GM18517 (cell line): Measurements from ENCODE around the gene SLC35E2B.
"Not testable (repeated sequence)": the region's sequence is repeated elsewhere in the genome, so short reads cannot be mapped to it uniquely, and the experiment has no call there.

Experiments
- ATAC-seq: cut with Tn5 transposase; IDR thresholded peaks from one replicate; pipeline ENCODE4 v1.9.1; 2021; ENCODE audit warnings: mild to moderate bottlenecking, moderate library complexity; ENCODE audit not compliant: unreplicated experiment

SLC35E2B gene

DNA sequence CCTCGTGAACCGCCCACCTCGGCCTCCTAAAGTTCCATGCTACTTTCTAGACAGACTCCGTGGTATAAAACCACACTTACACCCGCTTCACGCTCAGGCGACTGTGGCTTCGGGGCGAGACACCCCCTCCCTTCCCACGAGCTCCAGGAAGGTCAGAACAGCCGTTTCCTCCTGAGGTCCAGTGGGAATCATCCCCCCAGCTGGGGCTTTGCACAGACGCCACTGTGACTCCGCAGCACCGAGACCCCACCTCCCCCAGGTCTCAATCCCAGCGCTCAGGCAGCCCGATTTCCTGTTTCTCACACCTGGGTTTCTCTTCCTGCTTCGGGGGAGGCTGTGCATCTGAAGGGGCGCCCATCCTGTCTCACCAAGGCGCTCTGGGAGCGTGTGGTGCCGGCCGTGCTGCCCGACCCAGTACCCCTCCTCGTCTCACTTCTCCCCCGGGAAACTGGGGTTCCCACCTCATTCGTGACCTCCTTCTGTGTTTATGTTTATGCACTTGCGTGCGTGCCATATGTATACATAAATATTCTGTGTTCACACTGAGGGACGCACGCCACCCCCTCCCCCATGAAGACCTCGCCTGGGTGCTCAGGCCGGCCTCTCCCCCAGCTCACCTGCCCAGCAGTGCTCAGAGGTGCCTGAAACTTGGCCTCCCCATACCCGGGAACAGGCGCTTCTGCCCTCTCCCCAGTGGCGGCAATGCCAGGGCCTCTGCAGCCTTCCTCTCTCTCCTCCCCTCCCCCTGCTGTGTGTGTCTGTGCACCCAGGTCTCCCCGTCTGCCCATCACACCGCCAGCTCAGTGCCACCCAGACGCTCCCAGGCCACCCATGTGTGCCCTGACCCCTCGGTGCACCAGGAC lies 14.6 kb downstream of the SLC35E2B start:
- ATAC-seq: peak; percentile 47

DNA sequence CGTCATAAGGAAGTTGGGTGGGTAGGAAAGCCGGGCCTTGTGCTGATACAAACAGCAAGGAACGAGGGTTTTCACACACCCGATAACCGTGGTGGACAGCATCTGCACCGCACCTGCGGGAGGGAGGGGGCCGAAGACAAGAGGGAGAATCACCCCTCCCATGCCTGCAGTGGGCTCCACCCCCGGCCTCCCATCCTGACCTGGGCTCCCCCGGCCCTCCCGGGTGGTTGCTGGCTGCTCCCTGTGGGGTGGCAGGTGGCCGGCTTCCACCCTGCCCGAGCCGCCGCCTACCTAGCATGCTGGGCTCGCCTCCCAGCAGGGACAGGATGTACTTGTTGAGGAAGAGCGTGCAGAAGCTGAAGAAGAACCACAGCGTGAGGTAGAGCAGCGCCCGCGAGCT lies 16.5 kb downstream of the SLC35E2B start:
- ATAC-seq: not testable (repeated sequence)

DNA sequence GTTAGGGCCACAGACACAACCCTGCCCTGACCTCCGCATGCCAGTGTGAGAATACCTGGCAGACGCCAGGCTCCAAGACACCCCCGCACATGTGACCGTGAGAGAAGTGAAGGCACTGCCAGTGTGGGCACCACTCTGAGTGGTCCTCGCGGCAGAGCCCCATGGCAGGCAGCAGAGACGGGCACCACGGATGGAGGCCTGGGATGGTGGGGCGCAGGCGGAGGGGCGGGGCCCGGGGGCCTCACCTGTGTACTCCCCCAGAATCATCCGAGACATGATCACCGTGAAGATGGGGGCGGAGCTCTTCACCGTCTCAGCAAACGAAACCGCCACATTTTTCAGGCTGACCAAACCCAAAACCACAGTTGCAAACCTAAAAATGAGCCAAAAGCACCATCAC lies 17.4 kb downstream of the SLC35E2B start:
- ATAC-seq: not testable (repeated sequence)

DNA sequence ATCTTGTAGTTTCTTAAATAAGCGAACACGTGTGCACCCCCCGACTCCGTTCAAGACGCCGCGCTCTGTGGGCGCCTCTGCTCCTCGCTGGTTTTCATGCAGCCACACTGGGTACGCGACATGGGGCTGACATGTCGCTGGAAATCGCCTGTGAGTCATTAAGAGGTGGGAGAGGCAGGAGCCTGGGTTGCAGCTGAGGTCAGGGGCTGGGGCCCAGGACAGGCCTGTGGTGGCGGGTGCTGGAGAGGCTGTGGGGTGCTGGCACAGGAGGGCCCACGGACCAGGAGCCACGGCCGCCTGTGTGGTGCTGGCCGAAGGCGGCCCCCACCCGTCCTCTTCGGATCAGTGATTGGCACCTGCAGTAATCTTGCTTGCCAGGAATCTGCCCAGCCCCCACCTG lies 17.8 kb downstream of the SLC35E2B start:
- not testable (repeated sequence) for ATAC-seq

DNA sequence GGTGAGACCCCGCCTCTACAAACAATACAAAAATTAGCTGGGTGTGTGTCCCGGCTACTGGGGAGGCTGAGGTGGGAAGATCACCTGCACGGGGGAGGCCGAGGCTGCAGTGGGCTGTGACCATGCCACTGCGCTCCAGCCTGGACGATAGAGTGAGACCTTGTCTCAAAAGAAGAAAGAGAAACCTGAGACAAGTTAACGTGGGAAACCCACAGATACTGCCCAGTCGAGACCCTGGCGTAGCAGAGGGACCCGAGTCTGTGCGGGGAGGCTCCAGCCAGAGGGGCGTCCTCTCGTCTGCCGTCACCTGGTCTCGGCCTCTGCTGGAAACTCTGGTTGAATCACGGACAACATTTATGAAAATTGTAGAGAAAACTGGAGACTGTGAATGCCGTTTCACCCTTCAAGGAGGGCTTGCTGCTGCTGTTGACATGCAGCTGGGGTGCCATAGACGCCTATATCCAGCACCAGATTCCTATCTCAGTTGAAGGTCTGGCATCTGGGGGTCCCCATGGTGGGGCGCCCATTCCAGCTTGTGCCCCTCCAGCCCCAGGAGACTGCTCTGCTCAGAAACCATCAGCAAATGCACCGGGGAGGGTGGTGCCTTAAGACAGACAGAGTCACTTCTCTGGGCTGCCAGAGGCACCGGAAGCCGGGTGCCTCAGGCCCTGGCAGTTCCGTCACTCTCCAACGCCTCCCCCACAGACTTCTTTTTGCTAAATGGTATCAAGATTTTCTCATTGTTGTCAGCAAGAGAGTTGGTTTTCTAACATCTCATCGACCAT lies 20.2 kb downstream of the SLC35E2B start:
- no peak for ATAC-seq

DNA sequence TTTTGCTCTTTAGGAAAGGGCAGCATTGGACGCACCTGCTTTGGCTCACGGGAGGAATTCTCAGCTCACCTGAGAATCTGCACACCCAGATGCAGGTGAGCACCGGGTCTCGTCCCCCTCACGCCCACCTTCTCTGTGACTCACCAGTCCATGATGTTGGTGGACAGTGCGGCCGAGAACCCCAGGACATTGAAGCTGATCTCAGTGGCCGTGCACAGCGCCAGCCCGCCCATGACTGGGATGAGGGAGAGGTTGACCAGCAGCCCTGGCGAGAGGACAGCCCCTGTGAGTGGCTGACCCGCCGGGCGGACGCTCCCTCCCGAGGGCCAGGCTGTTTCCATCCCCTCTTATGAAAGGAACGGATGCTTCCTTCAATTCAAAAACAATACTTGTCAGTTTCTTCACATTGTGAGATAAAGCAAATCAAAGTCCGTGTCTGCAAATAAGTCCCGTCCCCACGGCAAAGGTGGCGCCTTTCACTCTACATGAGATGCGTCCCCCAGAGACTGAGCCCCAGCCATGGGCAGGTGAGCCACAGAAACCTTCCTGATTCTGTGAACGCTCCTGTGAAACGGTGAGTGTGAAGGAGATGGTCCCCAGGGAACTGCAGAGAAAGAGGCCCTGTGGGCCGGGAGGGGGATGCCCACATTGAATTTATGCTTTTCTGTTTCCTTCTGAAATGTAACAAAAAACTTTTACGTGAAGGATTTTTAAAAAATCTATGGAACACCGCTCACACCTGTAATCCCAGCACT lies 21.1 kb downstream of the SLC35E2B start:
- ATAC-seq: no peak

DNA sequence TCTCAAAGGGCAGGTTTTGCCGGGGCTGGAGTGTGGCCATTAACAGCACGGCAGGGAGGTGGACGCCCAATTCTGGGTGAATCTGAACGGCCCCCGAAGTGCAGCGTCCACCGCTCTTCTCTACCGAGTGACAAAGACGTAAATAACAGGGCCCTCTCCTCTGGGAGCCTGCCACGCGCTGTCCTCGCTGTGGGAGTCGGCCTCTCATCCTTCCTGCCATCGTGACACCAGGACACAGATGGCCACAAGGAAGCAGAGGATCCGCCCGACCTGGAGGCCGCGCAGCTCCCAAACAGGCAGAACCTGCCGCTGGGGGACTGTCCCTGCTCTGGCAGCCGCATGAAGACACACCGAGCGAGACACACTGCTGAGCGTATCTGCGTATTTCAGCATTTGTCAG lies 21.7 kb downstream of the SLC35E2B start:
- no peak for ATAC-seq

DNA sequence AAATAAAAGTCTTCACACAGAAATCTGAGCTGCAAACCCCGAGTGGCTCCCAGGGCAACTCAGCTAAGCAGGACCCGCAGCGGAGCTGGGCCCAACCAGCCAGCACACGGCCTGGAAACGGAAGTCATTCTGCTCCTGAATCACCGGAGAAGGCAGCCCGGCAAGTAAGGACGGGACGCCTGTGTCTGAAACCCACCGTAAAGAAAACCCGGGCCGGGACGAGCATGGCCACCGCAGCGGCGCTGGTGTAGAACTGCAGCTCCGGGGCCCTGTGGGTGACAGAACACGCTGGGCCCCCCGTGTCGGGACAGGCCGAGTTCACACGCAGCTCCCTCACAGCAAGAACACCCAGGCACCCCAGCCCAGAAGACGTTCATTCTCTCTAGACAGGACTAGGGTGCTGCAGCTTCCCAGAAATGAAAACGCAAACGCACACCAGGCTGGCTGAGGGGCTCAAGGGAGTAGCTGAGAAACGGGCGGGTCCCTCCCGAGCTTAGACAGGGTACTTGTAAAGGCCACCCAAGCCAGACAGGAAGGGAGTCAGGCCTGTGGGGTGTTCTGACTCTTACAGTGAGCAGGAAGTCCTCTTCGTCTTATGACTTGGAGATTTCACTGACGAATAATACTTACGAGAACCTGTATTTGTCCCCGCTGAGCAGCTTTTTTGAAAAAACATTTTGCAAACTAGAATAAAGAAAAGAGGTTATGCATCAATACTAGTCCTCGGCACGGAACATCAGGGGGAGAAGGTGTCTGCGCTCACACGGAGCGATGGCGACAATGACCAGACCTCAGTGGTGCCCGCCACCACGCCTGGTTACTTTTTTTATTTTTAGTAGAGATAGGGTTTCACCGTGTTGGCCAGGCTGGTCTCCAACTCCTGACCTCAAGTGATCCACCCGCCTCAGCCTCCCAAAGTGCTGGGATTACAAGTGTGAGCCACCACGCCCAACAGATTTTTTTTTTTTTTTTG lies 22.8 kb downstream of the SLC35E2B start:
- no peak for ATAC-seq

DNA sequence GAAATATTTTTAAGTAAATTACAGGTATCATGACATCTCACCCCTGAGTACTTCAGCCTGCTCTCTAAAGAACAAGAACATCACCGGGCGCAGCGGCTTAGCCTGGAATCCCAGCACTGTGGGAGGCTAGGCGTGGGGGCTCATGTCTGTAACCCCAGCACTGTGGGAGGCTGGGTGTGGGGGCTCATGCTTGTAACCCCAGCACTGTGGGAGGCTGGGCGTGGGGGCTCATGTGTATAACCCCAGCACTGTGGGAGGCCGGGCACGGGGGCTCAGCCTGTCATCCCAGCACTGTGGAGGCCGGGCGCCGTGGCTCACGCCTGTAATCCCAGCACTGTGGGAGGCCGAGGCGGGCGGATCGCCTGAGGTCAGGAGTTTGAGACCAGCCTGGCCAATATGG lies 26.1 kb downstream of the SLC35E2B start:
- no peak for ATAC-seq

DNA sequence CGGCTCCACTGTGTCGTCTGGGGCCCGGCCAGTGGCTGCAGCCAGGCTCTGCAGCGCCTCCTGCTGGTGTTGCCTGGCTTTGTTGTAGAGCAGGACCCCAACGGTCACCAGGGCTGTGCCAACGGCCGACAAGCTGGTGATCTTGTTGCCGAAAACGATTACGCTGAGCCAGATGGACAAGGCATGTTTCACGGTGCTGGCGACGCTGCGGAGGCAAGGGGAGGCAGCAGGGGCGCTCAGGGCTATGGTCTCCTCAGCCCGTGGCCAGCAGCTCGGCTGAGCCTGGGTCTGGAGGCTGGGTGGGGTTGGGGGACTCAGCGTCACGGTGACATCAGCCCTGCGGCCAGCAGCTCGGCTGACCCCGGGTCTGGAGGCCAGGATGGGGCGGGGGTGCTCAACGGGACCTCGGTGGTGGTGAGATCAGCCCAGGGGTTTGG lies 26.8 kb downstream of the SLC35E2B start:
- ATAC-seq: no peak

DNA sequence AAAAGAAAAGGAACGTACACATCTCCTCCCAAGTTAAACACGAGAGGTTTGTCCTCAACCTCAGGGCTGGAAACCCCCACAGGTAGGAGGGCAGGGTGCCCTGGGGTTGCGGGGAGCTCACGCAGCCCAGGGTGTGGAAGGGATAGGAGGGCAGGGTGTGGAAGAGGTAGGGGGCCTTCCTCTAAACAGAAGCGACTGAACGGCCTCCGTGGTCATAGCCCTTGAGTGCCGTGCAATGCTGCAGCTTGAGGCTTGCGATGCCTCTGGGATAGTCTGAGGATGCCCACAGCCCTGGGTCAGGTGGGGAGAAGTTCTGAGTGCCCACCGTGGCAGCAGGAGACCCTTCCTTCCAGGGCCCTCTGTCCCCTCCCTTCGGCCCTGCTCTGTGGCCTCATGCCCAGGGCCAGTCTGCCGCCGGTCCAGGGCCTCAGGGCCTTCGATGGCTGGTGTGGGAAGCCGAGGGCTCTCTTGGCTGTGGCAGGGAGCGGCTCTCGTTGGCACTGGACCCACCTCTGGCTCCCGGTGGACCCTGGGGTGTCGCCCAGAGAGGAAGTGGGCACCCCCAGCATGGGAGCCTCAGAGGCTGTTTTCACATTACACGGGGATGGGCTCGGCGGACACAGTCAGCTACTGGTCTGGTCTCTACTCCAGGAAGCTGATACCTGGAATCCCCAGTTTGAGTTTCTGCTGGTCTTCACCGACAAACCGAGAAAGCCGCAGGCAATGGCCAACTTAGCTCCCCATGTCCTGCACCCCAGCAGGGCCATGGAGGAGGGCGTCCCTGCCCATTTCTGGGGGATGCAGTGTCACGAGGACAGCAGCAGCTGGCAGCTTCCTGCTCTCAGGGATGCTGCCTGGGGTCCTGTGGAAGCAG lies 27.4 kb downstream of the SLC35E2B start:
- no peak for ATAC-seq

DNA sequence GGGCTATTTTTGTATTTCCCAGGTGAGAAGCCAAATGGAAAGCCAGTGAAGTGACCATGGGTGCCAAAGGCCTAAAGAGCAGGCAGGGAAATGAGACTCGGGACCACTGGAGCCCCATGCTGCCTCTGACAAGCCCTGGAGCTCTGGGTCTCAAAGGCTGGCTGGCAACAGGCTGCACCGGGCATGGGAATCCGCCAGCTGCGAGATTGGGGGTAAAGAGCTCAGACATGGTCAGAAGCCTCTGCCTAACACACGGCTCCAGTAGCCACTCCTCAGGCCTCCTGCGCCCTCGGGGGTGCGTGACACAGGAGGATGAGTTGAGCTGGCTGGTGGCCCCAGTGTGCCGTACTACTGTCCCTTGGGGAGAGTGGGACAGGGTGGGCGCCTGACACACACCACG lies 28.3 kb downstream of the SLC35E2B start:
- ATAC-seq: not testable (repeated sequence)

DNA sequence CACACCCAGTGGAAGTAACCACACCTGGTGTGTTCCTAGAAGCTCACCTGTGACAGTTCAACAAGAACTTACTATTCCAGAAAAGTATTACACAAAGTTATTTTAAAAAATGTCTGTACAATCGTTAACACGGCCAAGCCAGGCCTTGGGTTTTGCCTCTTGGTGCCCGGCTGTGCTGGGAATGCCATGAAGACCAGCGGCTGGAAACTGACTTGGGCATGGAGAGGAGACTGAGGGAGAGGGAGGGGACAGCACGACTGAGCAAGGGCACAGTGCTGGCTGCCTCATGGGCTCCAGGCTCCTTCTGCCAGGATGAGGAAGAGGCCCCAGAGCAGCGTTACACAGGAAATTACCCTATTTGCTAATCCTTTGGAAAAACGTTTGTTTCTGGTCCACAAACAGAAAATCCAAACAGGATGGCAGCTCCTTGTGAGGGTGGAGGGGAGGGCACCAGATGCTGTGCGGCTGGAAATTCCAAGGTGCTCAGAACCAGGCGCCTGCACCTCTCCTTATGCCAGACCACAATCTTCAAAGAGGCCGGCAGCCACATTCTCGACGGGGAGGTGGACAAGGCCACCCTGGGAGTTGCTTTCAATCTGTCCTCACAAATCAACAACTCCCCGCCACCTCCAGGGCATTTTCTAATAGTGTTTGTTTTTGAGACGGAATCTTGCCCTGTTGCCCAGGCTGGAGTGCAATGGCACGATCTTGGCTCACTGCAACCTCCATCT lies 29.6 kb downstream of the SLC35E2B start:
- not testable (repeated sequence) for ATAC-seq

DNA sequence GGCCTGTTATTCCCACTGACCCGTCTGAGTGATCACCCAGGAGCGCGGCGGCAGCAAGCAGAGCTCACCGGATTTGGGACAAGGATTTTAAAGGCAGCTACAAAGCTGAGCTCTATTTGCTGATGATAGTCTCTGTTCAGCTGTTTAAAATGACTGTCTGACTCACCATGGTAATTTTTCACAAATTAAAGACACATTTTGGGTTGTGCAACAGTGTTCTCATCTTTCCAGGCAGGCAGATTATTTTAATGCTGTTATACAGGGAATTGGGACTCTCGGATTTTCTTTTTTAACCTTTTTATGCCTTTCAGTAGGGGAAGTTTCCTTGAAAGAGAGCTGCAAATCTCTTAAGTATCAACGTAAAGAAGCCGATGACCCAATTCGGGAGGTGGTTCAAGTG lies 30.2 kb downstream of the SLC35E2B start:
- not testable (repeated sequence) for ATAC-seq

DNA sequence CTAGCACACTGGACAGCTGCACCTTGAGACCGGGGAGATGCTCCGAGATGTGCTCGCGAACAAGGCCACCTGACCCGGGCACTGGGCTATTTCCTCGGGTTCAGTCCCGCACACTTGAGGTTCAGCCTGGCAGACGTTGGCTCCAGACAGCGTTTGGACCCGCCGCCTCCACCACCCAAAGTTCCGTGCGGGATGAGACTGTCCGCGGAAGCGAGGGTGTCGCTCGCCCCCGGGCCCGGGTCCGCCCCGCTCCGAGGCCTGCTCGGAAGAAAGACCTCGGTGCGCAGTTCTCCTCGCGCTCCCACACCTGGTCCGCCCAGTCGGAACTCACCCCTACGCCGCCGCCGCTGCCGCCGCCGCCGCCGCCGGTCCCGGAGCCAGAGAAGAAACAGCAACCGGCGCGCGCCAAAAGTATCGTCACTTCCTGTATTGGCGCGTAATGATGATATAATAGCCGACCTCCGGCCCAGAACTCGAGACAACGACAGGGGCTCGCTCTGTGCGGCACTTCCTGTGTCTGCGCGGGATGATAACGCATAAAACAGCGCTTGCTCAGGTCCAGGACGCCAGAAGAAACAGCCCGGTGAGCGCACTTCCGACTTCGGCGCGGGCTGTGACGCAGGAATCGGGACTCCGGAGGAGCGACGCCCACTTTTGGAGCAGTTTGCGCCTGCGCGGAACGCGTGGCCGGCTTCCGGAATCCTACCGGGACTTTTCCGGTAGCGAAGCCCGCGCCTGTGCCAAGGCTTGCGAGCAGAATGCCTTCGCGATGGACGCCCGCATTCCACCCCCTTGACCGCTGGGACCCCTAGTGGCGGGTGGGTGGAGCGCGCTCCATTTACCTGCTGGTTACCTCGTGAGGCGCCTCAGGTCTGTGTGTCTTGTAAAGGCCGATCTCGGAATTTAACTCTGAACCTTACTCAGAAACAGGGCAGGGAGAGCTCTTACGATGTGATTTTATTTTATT lies 33.7 kb downstream of the SLC35E2B start, which contains the start of gene CDK11B:
Gene CDK11B (minus strand): TSS at position 422 of the 967 bp plus-strand sequence. CDS start 1,519 bp downstream, outside the sequence.
- ATAC-seq: peak; percentile 86

DNA sequence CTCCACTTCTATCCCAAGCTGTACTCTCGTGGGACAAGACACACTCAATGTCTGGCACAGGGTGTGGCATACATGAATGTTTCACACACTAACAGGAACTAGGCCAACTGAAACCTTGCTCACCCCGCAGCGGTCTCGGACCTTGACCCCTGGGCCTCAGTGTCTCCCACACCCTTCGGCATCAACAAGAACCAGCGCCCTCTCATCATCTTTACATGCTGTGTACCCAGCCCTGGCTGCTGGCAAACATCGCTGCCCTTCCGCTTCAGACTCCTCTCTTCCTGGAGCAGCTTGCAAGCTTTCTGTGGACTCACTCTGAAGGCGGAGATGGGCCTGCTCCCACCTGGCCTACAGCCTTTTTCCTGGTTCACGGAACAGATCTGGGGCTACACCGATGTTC lies 44.3 kb downstream of the SLC35E2B start:
- ATAC-seq: not testable (repeated sequence)
